Neutrophil (primary cell): ENCODE results near the gene TBXAS1.

ENCODE experiments used
- H3K27ac ChIP-seq: fragments of 200-600 bp; sonication (generic); 2 replicates; pipeline ENCODE4 v1.5.1; 2016; ENCODE audit warnings: mild to moderate bottlenecking, moderate library complexity
- H3K27me3 ChIP-seq: fragments of 200-600 bp; sonication (generic); 2 replicates; pipeline ENCODE4 v1.6.0; 2016; ENCODE audit warnings: mild to moderate bottlenecking
- H3K36me3 ChIP-seq: fragments of 200-600 bp; sonication (generic); 2 replicates; pipeline ENCODE4 v1.5.1; 2017
- H3K4me1 ChIP-seq, 2 experiments: fragments of 200-600 bp in 1 of 2; sonication (generic) in 1 of 2; 1 replicate in 1 of 2; 2 replicates in 1 of 2; pipeline versions ENCODE4 v1.5.1 to v1.6.1; 2013 to 2016; ENCODE audit warnings: low read depth in 1 of 2, low read length in 1 of 2, mild to moderate bottlenecking in 1 of 2, moderate library complexity in 1 of 2; ENCODE audit not compliant: control insufficient read depth in 1 of 2, insufficient read depth in 1 of 2
- H3K4me3 ChIP-seq, 2 experiments: fragments of 200-600 bp in 1 of 2; sonication (generic) in 1 of 2; 1 replicate in 1 of 2; 2 replicates in 1 of 2; pipeline ENCODE4 v1.5.1; 2013 to 2016; ENCODE audit warnings: low read depth in 1 of 2, low read length in 1 of 2, mild to moderate bottlenecking in 1 of 2, moderate library complexity in 1 of 2
- H3K9me3 ChIP-seq: fragments of 200-600 bp; sonication (generic); 2 replicates; pipeline ENCODE4 v1.5.1; 2016
- TF ChIP-seq, protein P1 (sequence below): fragments of 200-600 bp; sonication (generic); IDR thresholded peaks from 2 replicates; pipeline ENCODE4 v1.5.1; 2016; ENCODE audit warnings: antibody characterized with exemption

The TBXAS1 gene

DNA sequence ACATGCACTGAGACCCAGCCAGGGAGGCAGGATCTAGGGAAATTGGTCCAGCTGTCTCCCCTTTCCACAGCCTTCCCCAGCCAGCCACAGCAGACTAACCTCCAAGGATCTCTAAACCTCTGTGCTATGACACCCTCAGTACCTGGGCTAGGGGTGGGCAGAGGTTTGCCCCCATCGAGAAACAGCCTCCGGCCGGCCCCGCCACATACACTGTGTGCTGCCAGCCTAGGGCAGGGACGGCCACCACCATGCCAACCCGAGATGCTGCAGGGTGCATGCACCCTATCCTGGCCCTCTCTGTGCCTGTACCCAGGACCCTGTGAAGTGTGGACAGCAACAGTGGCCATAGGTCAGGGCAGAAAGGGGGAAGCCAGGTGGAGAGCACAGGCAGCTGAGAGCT lies 175.6 kb downstream of the TBXAS1 start:
- TF ChIP-seq, protein P1, sequence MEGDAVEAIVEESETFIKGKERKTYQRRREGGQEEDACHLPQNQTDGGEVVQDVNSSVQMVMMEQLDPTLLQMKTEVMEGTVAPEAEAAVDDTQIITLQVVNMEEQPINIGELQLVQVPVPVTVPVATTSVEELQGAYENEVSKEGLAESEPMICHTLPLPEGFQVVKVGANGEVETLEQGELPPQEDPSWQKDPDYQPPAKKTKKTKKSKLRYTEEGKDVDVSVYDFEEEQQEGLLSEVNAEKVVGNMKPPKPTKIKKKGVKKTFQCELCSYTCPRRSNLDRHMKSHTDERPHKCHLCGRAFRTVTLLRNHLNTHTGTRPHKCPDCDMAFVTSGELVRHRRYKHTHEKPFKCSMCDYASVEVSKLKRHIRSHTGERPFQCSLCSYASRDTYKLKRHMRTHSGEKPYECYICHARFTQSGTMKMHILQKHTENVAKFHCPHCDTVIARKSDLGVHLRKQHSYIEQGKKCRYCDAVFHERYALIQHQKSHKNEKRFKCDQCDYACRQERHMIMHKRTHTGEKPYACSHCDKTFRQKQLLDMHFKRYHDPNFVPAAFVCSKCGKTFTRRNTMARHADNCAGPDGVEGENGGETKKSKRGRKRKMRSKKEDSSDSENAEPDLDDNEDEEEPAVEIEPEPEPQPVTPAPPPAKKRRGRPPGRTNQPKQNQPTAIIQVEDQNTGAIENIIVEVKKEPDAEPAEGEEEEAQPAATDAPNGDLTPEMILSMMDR = no peak
- no peak overlapping the region for H3K27ac ChIP-seq
- no peaks in the 10 kb centered on the region for H3K4me1 ChIP-seq
- no peak overlapping the region for H3K4me3 ChIP-seq
- H3K36me3 ChIP-seq = peaks cover 51% of the 10 kb centered on the region
- H3K9me3 ChIP-seq = no peaks in the 10 kb centered on the region
- no peaks in the 10 kb centered on the region for H3K27me3 ChIP-seq

GRCh38 chr7:140005341-140005740 lies 176.3 kb downstream of the TBXAS1 start:
- H3K4me3 ChIP-seq = no peak overlapping the region
- no peaks in the 10 kb centered on the region for H3K9me3 ChIP-seq
- H3K36me3 ChIP-seq = peaks cover 57% of the 10 kb centered on the region
- no peak overlapping the region for H3K27ac ChIP-seq
- no peaks in the 10 kb centered on the region for H3K27me3 ChIP-seq
- H3K4me1 ChIP-seq = no peaks in the 10 kb centered on the region
- TF ChIP-seq, protein P1 = no peak

- H3K4me3 ChIP-seq = no peak overlapping the region
- no peaks in the 10 kb centered on the region for H3K27me3 ChIP-seq
- H3K36me3 ChIP-seq = peaks cover 60% of the 10 kb centered on the region
- TF ChIP-seq, protein P1 = no peak
- H3K9me3 ChIP-seq = no peaks in the 10 kb centered on the region
- H3K4me1 ChIP-seq = no peaks in the 10 kb centered on the region
- H3K27ac ChIP-seq = no peak overlapping the region
Measured at GRCh38 chr7:140005754-140006503, 176.9 kb downstream of the TBXAS1 start.

GRCh38 chr7:140006600-140006999 lies 177.5 kb downstream of the TBXAS1 start:
- Histone ChIP-seq H3K36me3 (peaks cover 63% of the 10 kb centered on the region), H3K4me1 (no peaks in the 10 kb centered on the region), H3K4me3 (no peak overlapping the region), H3K27ac (no peak overlapping the region), H3K9me3 (no peaks in the 10 kb centered on the region), H3K27me3 (no peaks in the 10 kb centered on the region)
- TF ChIP-seq, protein P1 = no peak

GRCh38 chr7:140007051-140007690 lies 178.1 kb downstream of the TBXAS1 start:
- no peak overlapping the region for H3K4me3 ChIP-seq
- H3K4me1 ChIP-seq = no peaks in the 10 kb centered on the region
- TF ChIP-seq, protein P1 = no peak
- peaks cover 64% of the 10 kb centered on the region for H3K36me3 ChIP-seq
- no peaks in the 10 kb centered on the region for H3K27me3 ChIP-seq
- H3K27ac ChIP-seq = no peak overlapping the region
- H3K9me3 ChIP-seq = no peaks in the 10 kb centered on the region
